Measurements from ENCODE around the gene RNF11. TPM values are rescaled to one million over a fixed set of nuclear protein-coding genes. Genes with fewer than 3 reads are reported as not detected.

The RNF11 gene
- polyA plus RNA-seq, 3 donors, result 25.3 to 30.4 (median 28.4) TPM

- Histone ChIP-seq H3K79me2 (ENCODE audit: insufficient read depth, low read length) (no peaks in the 10 kb centered on the region), H3K4me3 (replicated peaks in 1 of 3; ENCODE audit: low read depth in 2 of 3, low read length in 3 of 3) (no peak overlapping the region), H3K27me3 (ENCODE audit: control insufficient read depth in 2 of 2, insufficient read depth in 2 of 2, low read length in 2 of 2) (no peaks in the 10 kb centered on the region), H3K36me3 (replicated peaks in 1 of 2; ENCODE audit: control insufficient read depth in 1 of 2, insufficient read depth in 2 of 2, low read length in 2 of 2) (peaks cover 0 to 4% of the 10 kb centered on the region in 2 donors), H3K4me2 (replicated peaks; ENCODE audit: extremely low read depth, low read length, poor library complexity, severe bottlenecking) (no peak overlapping the region), H4K20me1 (ENCODE audit: insufficient read depth, low read length) (no peaks in the 10 kb centered on the region), H3K9ac (ENCODE audit: insufficient read depth, low read length, poor library complexity, severe bottlenecking) (no peak overlapping the region), H3K9me3 (replicated peaks in 1 of 2; ENCODE audit: control insufficient read depth in 1 of 2, insufficient read depth in 1 of 2, low read length in 2 of 2) (no peaks in the 10 kb centered on the region), H3K27ac (ENCODE audit: low read depth in 1 of 2, low read length in 2 of 2) (no peak overlapping the region), H2AFZ (ENCODE audit: insufficient read depth, low read depth, low read length, poor library complexity, severe bottlenecking) (no peak overlapping the region), H3K4me1 (ENCODE audit: control insufficient read depth in 1 of 2, insufficient read depth in 2 of 2, low read length in 2 of 2) (no peaks in the 10 kb centered on the region)
- intact Hi-C loops (cut with micrococcal nuclease), result no loop called here
- Mint-ChIP-seq H3K27ac (peak overlapping the region in 1 of 7 donors; percentile 31), H3K27me3 (ENCODE audit: low read depth in 3 of 3) (no peaks in the 10 kb centered on the region), H3K4me1 (peaks cover 5% of the 10 kb centered on the region), H3K4me3 (no peak overlapping the region), H3K36me3 (no peaks in the 10 kb centered on the region), H3K9me3 (peaks cover 0 to 2% (median 0%) of the 10 kb centered on the region in 7 donors)
- DNase-seq, result no peak
- WGBS (ENCODE audit: insufficient coverage), result 93% methylated on average over 2 of the region's 5 CpGs
- no peak for TF ChIP-seq CTCF (IDR thresholded peaks at IDR 0.05)
These were observed 47.9 kb downstream of the RNF11 start for GRCh38 chr1:51283979-51284378.

GRCh38 chr1:51284487-51284954 lies 48.4 kb downstream of the RNF11 start:
- Histone ChIP-seq H3K36me3 (replicated peaks in 1 of 2; ENCODE audit: control insufficient read depth in 1 of 2, insufficient read depth in 2 of 2, low read length in 2 of 2) (peaks cover 0 to 4% of the 10 kb centered on the region in 2 donors), H4K20me1 (ENCODE audit: insufficient read depth, low read length) (no peaks in the 10 kb centered on the region), H3K4me3 (replicated peaks in 1 of 3; ENCODE audit: low read depth in 2 of 3, low read length in 3 of 3) (no peak overlapping the region), H3K27ac (ENCODE audit: low read depth in 1 of 2, low read length in 2 of 2) (no peak overlapping the region), H3K4me1 (ENCODE audit: control insufficient read depth in 1 of 2, insufficient read depth in 2 of 2, low read length in 2 of 2) (no peaks in the 10 kb centered on the region), H3K27me3 (ENCODE audit: control insufficient read depth in 2 of 2, insufficient read depth in 2 of 2, low read length in 2 of 2) (no peaks in the 10 kb centered on the region), H3K4me2 (replicated peaks; ENCODE audit: extremely low read depth, low read length, poor library complexity, severe bottlenecking) (no peak overlapping the region), H3K9ac (ENCODE audit: insufficient read depth, low read length, poor library complexity, severe bottlenecking) (no peak overlapping the region), H3K9me3 (replicated peaks in 1 of 2; ENCODE audit: control insufficient read depth in 1 of 2, insufficient read depth in 1 of 2, low read length in 2 of 2) (no peaks in the 10 kb centered on the region), H3K79me2 (ENCODE audit: insufficient read depth, low read length) (no peaks in the 10 kb centered on the region), H2AFZ (ENCODE audit: insufficient read depth, low read depth, low read length, poor library complexity, severe bottlenecking) (no peak overlapping the region)
- Mint-ChIP-seq H3K36me3 (no peaks in the 10 kb centered on the region), H3K27ac (peak overlapping the region in 1 of 7 donors; percentile 33), H3K9me3 (peaks cover 0 to 2% (median 0%) of the 10 kb centered on the region in 7 donors), H3K27me3 (ENCODE audit: low read depth in 3 of 3) (no peaks in the 10 kb centered on the region), H3K4me3 (no peak overlapping the region), H3K4me1 (peaks cover 5% of the 10 kb centered on the region)
- no peak for TF ChIP-seq CTCF (IDR thresholded peaks at IDR 0.05)
- intact Hi-C loops (cut with micrococcal nuclease), result no loop called here
- DNase-seq, result no peak
